Vein endothelial cell (primary cell): ENCODE data around the gene SEPTIN5. TPM values are rescaled to one million over a fixed set of nuclear protein-coding genes. Genes with fewer than 3 reads are reported as not detected.

Source experiments
- total RNA-seq: library from RNA; depleted of rRNA; stranded (reverse); fragments of >200 nt; gene quantifications from 2 replicates; pipeline ENCODE4 v1.2.3, GENCODE V29; 2012

The SEPTIN5 gene
- total RNA-seq = 18.4 and 34.6 TPM in 2 replicates

DNA sequence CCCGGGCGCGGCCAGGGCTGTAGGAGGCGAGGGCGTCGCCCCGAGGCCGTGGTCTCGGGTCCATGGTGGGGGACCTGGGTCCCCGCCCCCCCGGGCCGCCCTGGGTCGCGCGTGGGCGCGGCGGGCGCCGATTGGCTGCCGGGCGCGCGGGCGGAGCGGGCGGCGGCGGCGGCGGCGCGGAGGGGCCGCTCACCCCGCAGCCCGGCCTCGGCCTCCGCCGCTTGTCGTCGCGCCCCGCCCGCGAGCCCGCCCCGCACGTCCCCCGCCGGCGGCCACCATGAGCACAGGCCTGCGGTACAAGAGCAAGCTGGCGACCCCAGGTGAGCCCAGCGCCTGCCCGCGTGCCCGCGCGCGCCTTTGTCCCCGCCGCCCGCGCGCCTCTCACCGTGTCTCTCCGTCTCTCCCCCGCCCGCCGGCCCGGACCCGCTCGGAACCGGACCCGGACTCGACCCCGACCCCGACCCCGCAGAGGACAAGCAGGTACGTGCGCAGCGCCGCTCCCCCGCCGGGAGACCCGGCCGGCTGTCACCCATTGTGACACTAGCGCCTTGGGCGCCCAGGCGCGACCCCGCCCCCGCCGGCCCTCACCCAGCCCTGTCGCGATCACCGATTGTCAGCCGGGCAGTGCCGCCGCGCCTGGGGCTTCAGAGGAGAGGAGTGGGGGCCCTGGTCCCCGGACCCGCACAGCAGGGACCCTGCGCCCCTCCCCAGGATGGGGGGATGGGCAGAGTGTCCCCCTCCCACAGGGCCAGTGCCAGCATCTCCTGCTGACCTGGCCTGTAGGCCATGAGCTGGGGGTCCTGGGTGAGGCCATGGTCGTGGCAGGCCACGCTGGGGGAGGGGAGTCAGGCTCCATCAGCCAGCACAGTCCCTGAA is at the start of gene SEPTIN5:
SEPTIN5 (plus strand) TSS at position 192 of the 876 bp plus-strand sequence; CDS start at position 278, 86 bp downstream.

DNA sequence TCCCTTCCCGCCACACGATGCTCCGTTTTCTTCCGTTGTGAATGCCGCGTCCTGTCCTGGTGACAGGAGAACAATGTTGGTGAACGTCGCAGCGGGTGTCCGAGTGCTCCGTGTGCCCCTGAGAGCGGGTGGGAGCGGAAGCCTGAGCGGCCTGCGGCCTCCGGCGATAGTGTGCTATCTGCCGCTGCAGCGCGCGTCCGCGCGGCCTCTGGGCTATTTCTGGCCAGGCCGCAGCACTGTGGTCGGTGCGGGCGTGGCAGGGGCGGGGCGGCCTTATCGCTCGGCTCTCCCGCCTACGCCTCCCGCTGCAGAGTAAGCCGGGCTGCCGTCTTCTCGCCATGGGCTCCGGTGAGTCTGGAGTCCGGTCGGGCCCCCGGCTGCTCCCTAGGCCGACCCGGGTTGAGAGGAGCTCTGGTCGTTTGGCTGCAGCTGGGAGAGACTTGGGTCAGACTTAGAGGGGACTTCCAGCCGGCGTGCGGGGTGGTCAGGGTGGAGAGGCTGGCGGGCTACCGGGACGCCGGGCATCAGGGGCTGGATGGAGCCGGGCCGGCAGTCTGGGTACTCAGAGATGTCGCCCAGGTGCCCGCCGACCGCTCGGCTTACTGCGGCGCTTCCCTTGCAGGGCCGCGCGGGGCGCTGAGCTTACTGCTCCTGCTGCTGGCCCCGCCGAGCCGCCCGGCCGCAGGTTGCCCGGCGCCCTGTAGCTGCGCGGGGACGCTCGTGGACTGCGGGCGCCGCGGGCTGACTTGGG is 9.1 kb downstream of the SEPTIN5 start, which contains the start of gene GP1BB:
GP1BB (plus strand) TSS at position 308 of the 751 bp plus-strand sequence; CDS start at position 339, 31 bp downstream.

DNA sequence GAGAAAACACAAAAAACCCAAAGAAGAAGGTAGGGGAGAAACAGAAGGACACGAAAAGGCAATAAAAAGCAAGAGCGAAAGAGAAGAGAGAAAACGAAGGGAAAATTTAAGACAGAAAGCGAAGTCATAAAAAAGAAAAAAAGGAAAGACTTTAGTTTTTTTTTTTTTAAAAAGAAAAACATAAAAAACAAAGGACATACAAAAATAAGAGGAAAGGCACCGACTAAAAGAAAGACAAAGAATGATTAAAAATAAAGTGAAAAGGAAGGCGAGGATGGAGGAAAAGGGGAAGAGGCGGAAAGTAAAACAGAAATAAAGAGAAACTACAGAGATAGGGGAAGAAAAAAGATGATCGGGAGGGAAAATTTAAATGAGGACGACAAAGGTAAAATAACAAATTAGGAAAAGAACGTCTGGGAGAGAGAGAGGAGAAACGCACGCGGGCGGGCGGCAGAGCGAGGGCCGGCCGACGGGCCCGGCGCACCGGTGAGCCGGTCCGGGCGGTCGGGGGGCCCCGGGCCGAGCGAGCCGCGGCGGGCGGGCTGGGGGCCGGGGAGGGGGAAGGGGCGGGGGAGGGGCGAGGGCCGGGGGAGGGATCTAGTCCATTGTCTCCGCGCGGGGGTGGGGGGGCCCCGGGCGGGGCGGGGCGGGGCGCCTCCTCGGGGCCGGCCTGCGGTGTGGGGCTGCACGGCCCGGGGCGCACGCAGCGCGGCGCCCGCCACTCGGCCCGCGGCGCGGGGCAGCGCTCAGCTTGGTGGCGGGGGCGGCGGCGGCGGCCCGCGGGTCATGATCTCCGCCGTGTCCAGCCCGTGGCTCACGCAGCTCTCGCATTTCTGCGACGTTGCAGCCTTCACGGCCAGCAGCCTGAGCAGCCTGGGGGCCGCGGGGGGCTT is 46.0 kb downstream of the SEPTIN5 start, which contains the start of gene TBX1:
TBX1 (plus strand) TSS at position 721 of the 893 bp plus-strand sequence; CDS start at position 787, 66 bp downstream.

Other genes starting within 250 kb of the SEPTIN5 start
- 118 and 123 TPM in 2 replicates for gene UFD1, start 235.3 kb upstream of the SEPTIN5 start, total RNA-seq
- gene CDC45, start 234.6 kb upstream of the SEPTIN5 start, total RNA-seq = 12.1 and 26.5 TPM in 2 replicates
- 510 and 632 TPM in 2 replicates for gene CLDN5, start 190.1 kb upstream of the SEPTIN5 start, total RNA-seq
- 0.57 and 2.3 TPM in 2 replicates for gene GP1BB, start 9.0 kb downstream of the SEPTIN5 start, total RNA-seq
- gene TBX1, start 46.3 kb downstream of the SEPTIN5 start, total RNA-seq = 11.2 and 27.4 TPM in 2 replicates
- gene GNB1L, start 140.4 kb downstream of the SEPTIN5 start, total RNA-seq = 4.2 and 6.9 TPM in 2 replicates
- 24.8 and 29.7 TPM in 2 replicates for gene RTL10, start 140.4 kb downstream of the SEPTIN5 start, total RNA-seq
- 186 and 298 TPM in 2 replicates for gene COMT, start 227.3 kb downstream of the SEPTIN5 start, total RNA-seq
- gene TXNRD2, start 227.3 kb downstream of the SEPTIN5 start, total RNA-seq = 67.8 and 124 TPM in 2 replicates